Tibial artery (tissue), 4 donors: Measurements from ENCODE around the gene ALKBH5.

ENCODE experiments used
- DNase-seq, 2 donors: peaks; one replicate each; pipeline ENCODE4 v3.0.0-alpha.2; 2019
- H3K27ac ChIP-seq, 2 donors: fragments of 200-600 bp; sonication (generic) in 1 of 2; 1 replicate in 1 of 2; 2 replicates in 1 of 2; pipeline ENCODE4 v1.5.1; 2018 to 2019; ENCODE audit warnings: mild to moderate bottlenecking in 1 of 2
- H3K27me3 ChIP-seq, 2 donors: fragments of 200-600 bp; sonication (generic) in 1 of 2; one replicate each; pipeline versions ENCODE4 v1.5.1 to v1.6.0; 2016 to 2019
- H3K36me3 ChIP-seq, 3 donors: fragments of 200-600 bp; sonication (generic) in 2 of 3; one replicate each; pipeline ENCODE4 v1.5.1; 2016 to 2019; ENCODE audit warnings: mild to moderate bottlenecking in 2 of 3
- H3K4me1 ChIP-seq, 4 donors: fragments of 200-600 bp; sonication (generic) in 2 of 4; 1 replicate in 3 of 4; 2 replicates in 1 of 4; pipeline ENCODE4 v1.5.1; 2016 to 2019
- H3K4me3 ChIP-seq, 2 donors: fragments of 200-600 bp; sonication (generic) in 1 of 2; 1 replicate in 1 of 2; 2 replicates in 1 of 2; pipeline ENCODE4 v1.5.1; 2018 to 2019; ENCODE audit warnings: mild to moderate bottlenecking in 2 of 2
- H3K9me3 ChIP-seq, 3 donors: fragments of 200-600 bp; sonication (generic) in 1 of 3; one replicate each; pipeline ENCODE4 v1.5.1; 2016 to 2019
- CTCF ChIP-seq, 2 experiments: fragments of 200-600 bp in 1 of 2; fragments of 450-650 bp in 1 of 2; IDR thresholded peaks; one replicate each; pipeline ENCODE4 v1.5.1; 2017 to 2019; ENCODE audit warnings: antibody characterized with exemption in 2 of 2, mild to moderate bottlenecking in 1 of 2, moderate library complexity in 1 of 2
- intact Hi-C: fragments of 100-400 bp; cut with DNase I; formaldehyde crosslinking; loops from one replicate; pipeline ENCODE4 v1.15.0; 2023; ENCODE audit warnings: low total_unique reads

The ALKBH5 gene

GRCh38 chr17:18183334-18184142 is at the start of gene ALKBH5:
ALKBH5 (plus strand) TSS chr17:18183828; CDS start chr17:18184244, 416 bp downstream.
- peak within 1 kb of the TSS; percentile 98 to 100 for H3K27ac ChIP-seq
- no peaks in the 10 kb centered on the region for H3K27me3 ChIP-seq
- H3K36me3 ChIP-seq, result peaks cover 0 to 5% (median 0%) of the 10 kb centered on the region in 3 donors
- peak within 1 kb of the TSS; percentile 88 to 99 for H3K4me3 ChIP-seq
- H3K9me3 ChIP-seq, result no peaks in the 10 kb centered on the region
- peaks cover 0 to 43% (median 38%) of the 10 kb centered on the region in 4 donors for H3K4me1 ChIP-seq
- TF ChIP-seq CTCF (IDR thresholded peaks at IDR 0.05), result peak in 1 of 2 experiments; percentile 22
- DNase-seq, result peak; percentile 99
- intact Hi-C loops, result no loop called here

- no peak for DNase-seq
- Histone ChIP-seq H3K4me3 (no peak overlapping the region), H3K9me3 (no peaks in the 10 kb centered on the region), H3K4me1 (peaks cover 0 to 4% (median 0%) of the 10 kb centered on the region in 4 donors), H3K27me3 (peaks cover 0 to 60% of the 10 kb centered on the region in 2 donors), H3K36me3 (no peaks in the 10 kb centered on the region), H3K27ac (no peak overlapping the region)
- TF ChIP-seq CTCF (IDR thresholded peaks at IDR 0.05), result no peak
- intact Hi-C loops, result loop anchor here (5.0 kb wide), 1 partner anchor 81 kb away; no protein-coding TSS in a partner anchor
These were observed 47.3 kb upstream of the ALKBH5 start for GRCh38 chr17:18136357-18136756.

GRCh38 chr17:18138065-18138749 is 45.4 kb upstream of the ALKBH5 start:
- H3K36me3 ChIP-seq, result no peaks in the 10 kb centered on the region
- intact Hi-C loops, result loop anchor here (5.0 kb wide), 1 partner anchor 79 kb away; no protein-coding TSS in a partner anchor

GRCh38 chr17:18139092-18139491 is 44.5 kb upstream of the ALKBH5 start:
- no peak overlapping the region for H3K4me3 ChIP-seq
- H3K4me1 ChIP-seq, result peaks cover 0 to 4% (median 0%) of the 10 kb centered on the region in 4 donors
- H3K27ac ChIP-seq, result no peak overlapping the region
- no peaks in the 10 kb centered on the region for H3K36me3 ChIP-seq
- DNase-seq, result no peak
- intact Hi-C loops, result loop anchor here (5.0 kb wide), 1 partner anchor 78 kb away; no protein-coding TSS in a partner anchor
- no peak for TF ChIP-seq CTCF (IDR thresholded peaks at IDR 0.05)
- H3K27me3 ChIP-seq, result peaks cover 0 to 79% of the 10 kb centered on the region in 2 donors
- H3K9me3 ChIP-seq, result no peaks in the 10 kb centered on the region

More at GRCh38 chr17:18138065-18138749, 45.4 kb upstream of the ALKBH5 start:
- no peak overlapping the region for H3K4me3 ChIP-seq
- TF ChIP-seq CTCF (IDR thresholded peaks at IDR 0.05), result no peak
- no peak overlapping the region for H3K27ac ChIP-seq
- H3K9me3 ChIP-seq, result no peaks in the 10 kb centered on the region
- no peak for DNase-seq
- H3K4me1 ChIP-seq, result peaks cover 0 to 4% (median 0%) of the 10 kb centered on the region in 4 donors
- peaks cover 0 to 70% of the 10 kb centered on the region in 2 donors for H3K27me3 ChIP-seq

- Histone ChIP-seq H3K27me3 (peaks cover 0 to 83% of the 10 kb centered on the region in 2 donors), H3K4me1 (peaks cover 0 to 4% (median 0%) of the 10 kb centered on the region in 4 donors), H3K9me3 (no peaks in the 10 kb centered on the region), H3K36me3 (no peaks in the 10 kb centered on the region), H3K4me3 (no peak overlapping the region), H3K27ac (no peak overlapping the region)
- no peak for DNase-seq
- intact Hi-C loops, result loop anchor here (5.0 kb wide), 1 partner anchor 78 kb away; no protein-coding TSS in a partner anchor
- TF ChIP-seq CTCF (IDR thresholded peaks at IDR 0.05), result no peak
These were observed 44.1 kb upstream of the ALKBH5 start for GRCh38 chr17:18139498-18139897.
